ENCODE data around the gene NIM1K. TPM values are rescaled to one million over a fixed set of nuclear protein-coding genes. Genes with fewer than 3 reads are reported as not detected.

NIM1K gene
- total RNA-seq, 1 experiment from 2014 or later, result 0.07 TPM

- H3K4me1 Mint-ChIP-seq, result no peaks in the 10 kb centered on the region
- DNase-seq (ENCODE audit: low spot score), result no peak
- ChIA-PET POLR2A (no interaction called here), CTCF (interaction anchor here (0.6 kb wide), 1 partner anchor 13 kb away, joined by 3 read pairs; no protein-coding TSS in a partner anchor)
- peaks cover 8% of the 10 kb centered on the region for H3K9me3 Mint-ChIP-seq
- no peaks in the 10 kb centered on the region for H3K36me3 Mint-ChIP-seq
- no peak for ATAC-seq
- no peak overlapping the region for H3K4me3 Mint-ChIP-seq
- no peak overlapping the region for H3K27ac Mint-ChIP-seq
- TF ChIP-seq MLX (CRISPR knock-in tag; IDR thresholded peaks at IDR 0.05) (no peak), E2F4 (CRISPR knock-in tag; IDR thresholded peaks at IDR 0.05; ENCODE audit: borderline replicate concordance, low read depth) (no peak), USF1 (CRISPR knock-in tag; IDR thresholded peaks at IDR 0.05) (no peak), ZMAT4 (CRISPR knock-in tag; IDR thresholded peaks at IDR 0.05) (no peak), ZNF219 (CRISPR knock-in tag; IDR thresholded peaks at IDR 0.05; ENCODE audit: borderline replicate concordance) (no peak), NFE2L1 (CRISPR knock-in tag; IDR thresholded peaks at IDR 0.05) (no peak), RELA (CRISPR knock-in tag; IDR thresholded peaks at IDR 0.05; ENCODE audit: borderline replicate concordance) (no peak)
- H3K27me3 Mint-ChIP-seq (ENCODE audit: low read depth), result no peaks in the 10 kb centered on the region; the same call in 1 of the 2 replicates
These were observed 24.9 kb downstream of the NIM1K start for GRCh38 chr5:43216941-43217340.

- DNase-seq (ENCODE audit: low spot score) (no peak), ATAC-seq (no peak)
- Mint-ChIP-seq H3K4me3 (no peak overlapping the region), H3K4me1 (no peaks in the 10 kb centered on the region), H3K36me3 (no peaks in the 10 kb centered on the region), H3K27me3 (ENCODE audit: low read depth) (no peaks in the 10 kb centered on the region; the same call in 1 of the 2 replicates), H3K9me3 (peaks cover 8% of the 10 kb centered on the region), H3K27ac (no peak overlapping the region)
- CTCF ChIA-PET, result no interaction called here
- POLR2A ChIA-PET, result no interaction called here
- TF ChIP-seq MYBL2 (CRISPR knock-in tag; IDR thresholded peaks at IDR 0.05) (no peak), ZNF232 (CRISPR knock-in tag; IDR thresholded peaks at IDR 0.05) (no peak), TEAD1 (CRISPR knock-in tag; IDR thresholded peaks at IDR 0.05) (no peak), ZNF263 (CRISPR knock-in tag; IDR thresholded peaks at IDR 0.05; ENCODE audit: low read depth) (no peak), AR (CRISPR knock-in tag; IDR thresholded peaks at IDR 0.05) (no peak), E2F4 (CRISPR knock-in tag; IDR thresholded peaks at IDR 0.05; ENCODE audit: borderline replicate concordance, low read depth) (no peak), ZNF396 (CRISPR knock-in tag; IDR thresholded peaks at IDR 0.05; ENCODE audit: borderline replicate concordance) (no peak), ARID4B (CRISPR knock-in tag; IDR thresholded peaks at IDR 0.05; ENCODE audit: borderline replicate concordance) (no peak), TEAD4 (CRISPR knock-in tag; IDR thresholded peaks at IDR 0.05) (no peak), SP1 (CRISPR knock-in tag; conservative IDR thresholded peaks at IDR 0.05) (no peak), PRRX2 (CRISPR knock-in tag; IDR thresholded peaks at IDR 0.05) (no peak), USF2 (CRISPR knock-in tag; IDR thresholded peaks at IDR 0.05) (no peak), ZNF281 (CRISPR knock-in tag; IDR thresholded peaks at IDR 0.05) (no peak), ETV6 (CRISPR knock-in tag; IDR thresholded peaks at IDR 0.05) (no peak)
These were observed 27.1 kb downstream of the NIM1K start for GRCh38 chr5:43219120-43219519.
